Neural cell (in vitro differentiated cells): ENCODE measurements around the gene PARVG.

Source experiments
- RAD21 ChIP-seq: fragments of 450-650 bp; conservative IDR thresholded peaks from 2 replicates; pipeline ENCODE4 v1.6.1; 2014; ENCODE audit warnings: antibody characterized with exemption, mild to moderate bottlenecking, moderate library complexity
- TAF1 ChIP-seq: IDR thresholded peaks from 2 replicates; pipeline ENCODE4 v1.6.1; 2012; ENCODE audit warnings: low read depth

DNA sequence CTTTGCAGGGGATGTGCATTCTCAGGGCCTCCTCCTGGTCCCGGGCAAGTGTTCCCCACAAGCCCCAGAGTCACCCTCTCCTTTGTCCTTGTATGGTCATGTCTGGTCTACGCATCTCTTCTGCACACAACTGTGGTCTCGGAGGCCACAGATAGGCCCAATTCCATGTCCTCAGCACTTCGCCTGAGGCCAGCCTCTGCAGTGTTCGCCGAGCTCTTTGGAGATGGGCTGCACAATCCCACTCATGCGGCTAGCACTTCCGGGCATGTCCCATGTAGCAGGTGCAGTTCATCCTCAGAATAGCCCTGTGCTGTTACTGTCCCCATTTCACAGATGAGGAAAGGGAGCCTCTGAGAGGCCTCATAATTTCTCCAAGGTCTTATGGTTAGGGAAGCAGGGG, 7.6 kb downstream of the PARVG start:
- TF ChIP-seq RAD21 (no peak), TAF1 (no peak)
